Brain microvascular endothelial cell (primary cell): ENCODE data around the gene SUPT6H.

Experiments
- DNase-seq: peaks from one replicate; pipeline ENCODE4 v3.0.0-alpha.2; 2020
- H3K27ac ChIP-seq: fragments of 250-450 bp; sonication (Bioruptor Pico); 2 replicates; pipeline ENCODE4 v1.5.1; 2020; ENCODE audit warnings: mild to moderate bottlenecking, moderate library complexity
- H3K27me3 ChIP-seq: fragments of 250-450 bp; sonication (Bioruptor Pico); replicated peaks from 2 replicates; pipeline ENCODE4 v1.5.1; 2020; ENCODE audit warnings: mild to moderate bottlenecking
- H3K36me3 ChIP-seq: fragments of 250-450 bp; sonication (Bioruptor Pico); replicated peaks from 2 replicates; pipeline ENCODE4 v1.5.1; 2020; ENCODE audit warnings: mild to moderate bottlenecking
- H3K4me3 ChIP-seq: 2 replicates; pipeline ENCODE4 v1.5.1; 2011; ENCODE audit warnings: low read depth, mild to moderate bottlenecking, control low read depth, low read length, moderate library complexity
- in situ Hi-C: cut with HindIII; loops from 2 replicates; pipeline ENCODE4 v1.10.0; 2017; ENCODE audit warnings: low sequenced_read_pairs, low pct_ligation_motif_present
- TF ChIP-seq, protein P1 (sequence below): IDR thresholded peaks from 2 replicates; pipeline ENCODE4 v1.5.1; 2011; ENCODE audit warnings: low read depth, mild to moderate bottlenecking, moderate library complexity, low read length, control low read depth, inconsistent platforms; ENCODE audit errors: missing control alignments

SUPT6H gene

DNA sequence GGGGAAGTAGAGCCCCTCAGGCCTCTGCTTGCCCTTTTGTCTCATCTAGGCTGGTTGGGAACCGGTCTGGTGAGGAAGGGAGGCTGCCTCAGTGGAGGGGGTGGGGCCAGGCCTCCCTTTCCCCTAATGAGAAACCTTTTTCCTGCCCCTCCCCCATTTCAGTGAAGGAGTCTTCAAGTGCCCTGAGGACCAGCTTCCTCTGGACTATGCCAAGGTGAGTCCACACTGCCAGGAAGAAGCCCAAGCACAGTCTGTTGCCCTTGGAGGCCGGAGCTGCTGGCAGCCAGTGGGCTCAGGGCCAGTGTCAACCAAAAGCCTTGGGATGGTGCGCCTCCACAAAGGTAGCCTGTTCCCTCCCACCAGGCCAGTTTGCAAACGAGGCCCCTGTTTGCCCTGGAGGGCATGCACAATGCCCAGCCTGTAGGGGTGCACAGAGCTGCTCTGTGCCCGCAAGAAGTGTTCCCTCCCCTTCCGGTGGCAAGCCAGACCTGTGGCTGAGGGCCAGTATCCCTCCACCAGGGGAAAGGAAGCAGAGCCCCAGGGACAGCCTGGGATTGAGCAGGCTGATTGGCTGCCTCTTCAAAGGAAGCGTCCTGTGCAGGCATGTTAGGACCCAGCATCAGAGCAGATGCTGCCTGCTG is 85.2 kb downstream of the SUPT6H start:
- Histone ChIP-seq H3K4me3 (no peak overlapping the region), H3K27ac (no peak overlapping the region), H3K36me3 (peaks cover 55% of the 10 kb centered on the region), H3K27me3 (no peaks in the 10 kb centered on the region)
- DNase-seq = no peak
- in situ Hi-C loops = no loop called here
- TF ChIP-seq, protein P1, sequence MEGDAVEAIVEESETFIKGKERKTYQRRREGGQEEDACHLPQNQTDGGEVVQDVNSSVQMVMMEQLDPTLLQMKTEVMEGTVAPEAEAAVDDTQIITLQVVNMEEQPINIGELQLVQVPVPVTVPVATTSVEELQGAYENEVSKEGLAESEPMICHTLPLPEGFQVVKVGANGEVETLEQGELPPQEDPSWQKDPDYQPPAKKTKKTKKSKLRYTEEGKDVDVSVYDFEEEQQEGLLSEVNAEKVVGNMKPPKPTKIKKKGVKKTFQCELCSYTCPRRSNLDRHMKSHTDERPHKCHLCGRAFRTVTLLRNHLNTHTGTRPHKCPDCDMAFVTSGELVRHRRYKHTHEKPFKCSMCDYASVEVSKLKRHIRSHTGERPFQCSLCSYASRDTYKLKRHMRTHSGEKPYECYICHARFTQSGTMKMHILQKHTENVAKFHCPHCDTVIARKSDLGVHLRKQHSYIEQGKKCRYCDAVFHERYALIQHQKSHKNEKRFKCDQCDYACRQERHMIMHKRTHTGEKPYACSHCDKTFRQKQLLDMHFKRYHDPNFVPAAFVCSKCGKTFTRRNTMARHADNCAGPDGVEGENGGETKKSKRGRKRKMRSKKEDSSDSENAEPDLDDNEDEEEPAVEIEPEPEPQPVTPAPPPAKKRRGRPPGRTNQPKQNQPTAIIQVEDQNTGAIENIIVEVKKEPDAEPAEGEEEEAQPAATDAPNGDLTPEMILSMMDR = no peak

DNA sequence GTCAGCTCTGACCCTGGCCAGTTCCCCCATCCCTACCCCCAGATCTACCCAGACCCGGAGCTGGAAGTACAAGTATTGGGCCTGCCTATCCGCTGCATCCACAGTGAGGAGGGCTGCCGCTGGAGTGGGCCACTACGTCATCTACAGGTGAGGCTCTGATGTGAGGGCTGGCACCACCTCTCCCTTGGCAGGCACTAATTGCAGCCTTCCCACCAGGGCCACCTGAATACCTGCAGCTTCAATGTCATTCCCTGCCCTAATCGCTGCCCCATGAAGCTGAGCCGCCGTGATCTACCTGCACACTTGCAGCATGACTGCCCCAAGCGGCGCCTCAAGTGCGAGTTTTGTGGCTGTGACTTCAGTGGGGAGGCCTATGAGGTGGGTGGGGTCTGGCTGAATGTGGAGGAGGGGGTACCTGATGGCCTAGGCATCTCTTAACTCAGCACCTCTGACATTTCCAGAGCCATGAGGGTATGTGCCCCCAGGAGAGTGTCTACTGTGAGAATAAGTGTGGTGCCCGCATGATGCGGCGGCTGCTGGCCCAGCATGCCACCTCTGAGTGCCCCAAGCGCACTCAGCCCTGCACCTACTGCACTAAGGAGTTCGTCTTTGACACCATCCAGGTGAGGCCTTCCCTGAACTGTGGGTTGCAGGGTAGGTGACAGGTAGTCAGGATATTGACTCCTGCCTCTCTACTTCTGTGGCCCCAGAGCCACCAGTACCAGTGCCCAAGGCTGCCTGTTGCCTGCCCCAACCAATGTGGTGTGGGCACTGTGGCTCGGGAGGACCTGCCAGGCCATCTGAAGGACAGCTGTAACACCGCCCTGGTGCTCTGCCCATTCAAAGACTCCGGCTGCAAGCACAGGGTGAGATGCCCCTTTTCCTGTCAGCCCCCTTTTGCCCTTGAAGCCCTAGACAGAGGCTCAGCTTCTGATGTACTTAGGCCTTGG is 86.1 kb downstream of the SUPT6H start:
- Histone ChIP-seq H3K27ac (no peak overlapping the region), H3K4me3 (no peak overlapping the region), H3K36me3 (peaks cover 58% of the 10 kb centered on the region), H3K27me3 (no peaks in the 10 kb centered on the region)
- TF ChIP-seq, protein P1 = no peak
- DNase-seq = no peak
- in situ Hi-C loops = no loop called here

DNA sequence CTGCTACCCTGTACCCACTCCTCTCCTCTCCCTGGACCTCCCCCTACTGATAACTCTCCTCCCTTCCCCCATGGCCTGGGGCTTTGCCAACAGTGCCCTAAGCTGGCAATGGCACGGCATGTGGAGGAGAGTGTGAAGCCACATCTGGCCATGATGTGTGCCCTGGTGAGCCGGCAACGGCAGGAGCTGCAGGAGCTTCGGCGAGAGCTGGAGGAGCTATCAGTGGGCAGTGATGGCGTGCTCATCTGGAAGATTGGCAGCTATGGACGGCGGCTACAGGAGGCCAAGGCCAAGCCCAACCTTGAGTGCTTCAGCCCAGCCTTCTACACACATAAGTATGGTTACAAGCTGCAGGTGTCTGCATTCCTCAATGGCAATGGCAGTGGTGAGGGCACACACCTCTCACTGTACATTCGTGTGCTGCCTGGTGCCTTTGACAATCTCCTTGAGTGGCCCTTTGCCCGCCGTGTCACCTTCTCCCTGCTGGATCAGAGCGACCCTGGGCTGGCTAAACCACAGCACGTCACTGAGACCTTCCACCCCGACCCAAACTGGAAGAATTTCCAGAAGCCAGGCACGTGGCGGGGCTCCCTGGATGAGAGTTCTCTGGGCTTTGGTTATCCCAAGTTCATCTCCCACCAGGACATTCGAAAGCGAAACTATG is 87.0 kb downstream of the SUPT6H start:
- Histone ChIP-seq H3K36me3 (peaks cover 58% of the 10 kb centered on the region), H3K27ac (no peak overlapping the region), H3K4me3 (no peak overlapping the region), H3K27me3 (no peaks in the 10 kb centered on the region)
- in situ Hi-C loops = no loop called here
- TF ChIP-seq, protein P1 = no peak
- DNase-seq = no peak

DNA sequence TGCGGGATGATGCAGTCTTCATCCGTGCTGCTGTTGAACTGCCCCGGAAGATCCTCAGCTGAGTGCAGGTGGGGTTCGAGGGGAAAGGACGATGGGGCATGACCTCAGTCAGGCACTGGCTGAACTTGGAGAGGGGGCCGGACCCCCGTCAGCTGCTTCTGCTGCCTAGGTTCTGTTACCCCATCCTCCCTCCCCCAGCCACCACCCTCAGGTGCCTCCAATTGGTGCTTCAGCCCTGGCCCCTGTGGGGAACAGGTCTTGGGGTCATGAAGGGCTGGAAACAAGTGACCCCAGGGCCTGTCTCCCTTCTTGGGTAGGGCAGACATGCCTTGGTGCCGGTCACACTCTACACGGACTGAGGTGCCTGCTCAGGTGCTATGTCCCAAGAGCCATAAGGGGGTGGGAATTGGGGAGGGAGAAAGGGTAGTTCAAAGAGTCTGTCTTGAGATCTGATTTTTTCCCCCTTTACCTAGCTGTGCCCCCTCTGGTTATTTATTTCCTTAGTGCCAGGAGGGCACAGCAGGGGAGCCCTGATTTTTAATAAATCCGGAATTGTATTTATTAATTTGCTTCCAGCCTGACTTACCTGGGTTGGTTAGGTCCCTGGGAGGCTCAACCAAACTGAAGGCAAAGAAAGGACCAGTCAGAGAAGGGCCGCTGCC is 87.6 kb downstream of the SUPT6H start:
- no peak overlapping the region for H3K27ac ChIP-seq
- H3K27me3 ChIP-seq = no peaks in the 10 kb centered on the region
- peaks cover 58% of the 10 kb centered on the region for H3K36me3 ChIP-seq
- no peak for DNase-seq
- in situ Hi-C loops = no loop called here
- TF ChIP-seq, protein P1 = no peak
- H3K4me3 ChIP-seq = no peak overlapping the region

DNA sequence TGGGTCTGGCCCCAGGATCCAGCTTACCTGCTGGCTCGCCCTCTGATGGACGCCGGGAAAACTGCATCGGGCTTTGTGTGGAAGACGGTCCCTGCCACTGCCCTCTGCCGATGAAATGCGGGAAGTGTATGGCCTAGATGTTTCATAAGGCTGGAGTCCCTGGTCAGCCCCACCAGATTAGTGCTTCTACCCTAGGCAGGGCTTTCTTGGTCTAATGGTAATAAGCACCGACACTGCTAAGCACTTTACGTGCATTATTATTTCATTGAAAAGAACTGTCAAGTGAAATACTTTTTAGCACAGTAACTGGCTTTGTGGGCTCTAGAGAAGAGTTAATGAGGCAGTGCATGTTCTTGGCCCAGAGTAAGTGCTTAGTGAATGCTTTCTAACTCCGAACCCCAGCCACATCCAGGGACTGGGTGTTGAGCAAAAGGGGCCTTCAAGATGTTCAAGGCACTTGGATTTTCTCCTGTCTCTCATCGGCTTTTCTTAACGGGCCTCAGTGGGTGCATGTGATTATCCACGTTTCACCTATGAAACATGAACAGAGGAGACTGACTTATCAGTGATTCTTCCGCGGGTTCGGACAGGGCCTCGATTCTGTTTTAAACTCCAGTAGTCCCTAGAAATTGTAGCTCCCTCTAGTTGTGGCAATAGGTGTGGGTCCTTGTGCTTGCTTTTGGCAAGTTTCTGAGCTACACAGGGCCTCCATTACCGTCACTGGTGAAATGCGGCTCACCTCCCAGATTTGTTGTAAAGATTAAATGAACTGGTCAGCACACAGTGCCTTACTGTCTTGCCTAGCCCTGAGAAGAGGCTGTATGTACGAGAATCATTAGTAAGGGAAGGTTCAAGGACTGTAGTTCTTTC is 88.4 kb downstream of the SUPT6H start:
- H3K4me3 ChIP-seq = no peak overlapping the region
- in situ Hi-C loops = no loop called here
- TF ChIP-seq, protein P1 = peak; percentile 100
- H3K27ac ChIP-seq = no peak overlapping the region
- peaks cover 58% of the 10 kb centered on the region for H3K36me3 ChIP-seq
- peak; percentile 92 for DNase-seq
- H3K27me3 ChIP-seq = no peaks in the 10 kb centered on the region
